IMR-90 (cell line): ENCODE measurements around the gene CYP24A1. TPM values are rescaled to one million over a fixed set of nuclear protein-coding genes. Genes with fewer than 3 reads are reported as not detected.

Experiments
- ATAC-seq: fragments of 200-7000 bp; cut with Tn5 transposase; 2 replicates; pipeline ENCODE4 v1.9.1; 2020; ENCODE audit warnings: low read depth, mild to moderate bottlenecking, moderate library complexity
- BruUV-seq: library from RNA; stranded (reverse); fragments of 400-500 nt; replicated peaks from 2 replicates; lab custom pipeline; 2021; lab: Mats Ljungman, UMichigan
- CTCF ChIA-PET: fragments of 300-600 bp; formaldehyde crosslinking; extraction: SDS; loops from one replicate; lab custom pipeline; 2021; ENCODE audit warnings: antibody characterized with exemption; lab: Yijun Ruan, JAX
- POLR2A ChIA-PET: fragments of 300-600 bp; sonication (Branson Sonifier 250); formaldehyde crosslinking; loops from one replicate; lab custom pipeline; 2022; ENCODE audit warnings: antibody characterized with exemption; ENCODE audit not compliant: unreplicated experiment; lab: Charles Lee
- DNase-seq: peaks from one replicate; pipeline ENCODE4 v3.0.0; 2013
- H2AFZ ChIP-seq: replicated peaks from 2 replicates; pipeline ENCODE3; 2013; ENCODE audit warnings: low read length, mild to moderate bottlenecking; ENCODE audit not compliant: poor library complexity
- H2AK5ac ChIP-seq: 2 replicates; pipeline ENCODE4 v1.6.1; 2013; ENCODE audit warnings: low read depth, low read length, inconsistent platforms
- H2AK9ac ChIP-seq: replicated peaks from 2 replicates; pipeline ENCODE3; 2013; ENCODE audit warnings: mild to moderate bottlenecking, low read depth, low read length, moderate library complexity; ENCODE audit not compliant: poor library complexity
- H2BK120ac ChIP-seq: 2 replicates; pipeline ENCODE4 v1.6.1; 2013; ENCODE audit warnings: low read depth, low read length, inconsistent platforms
- H2BK15ac ChIP-seq: 3 replicates; pipeline ENCODE4 v1.6.1; 2013; ENCODE audit warnings: low read depth, low read length, inconsistent platforms
- H2BK20ac ChIP-seq: 2 replicates; pipeline ENCODE4 v1.6.1; 2013; ENCODE audit warnings: low read depth, mild to moderate bottlenecking, inconsistent platforms, low read length, moderate library complexity
- H2BK5ac ChIP-seq: 2 replicates; pipeline ENCODE4 v1.6.1; 2013; ENCODE audit warnings: mild to moderate bottlenecking, low read depth, low read length, inconsistent platforms; ENCODE audit not compliant: poor library complexity, severe bottlenecking
- H3K14ac ChIP-seq: replicated peaks from 2 replicates; pipeline ENCODE4 v1.6.1; 2013; ENCODE audit warnings: low read depth, low read length, inconsistent platforms
- H3K18ac ChIP-seq: 2 replicates; pipeline ENCODE4 v1.6.1; 2013; ENCODE audit warnings: low read depth, low read length, control low read depth
- H3K23ac ChIP-seq: 2 replicates; pipeline ENCODE4 v1.6.1; 2013; ENCODE audit warnings: low read depth, low read length, inconsistent platforms
- H3K27ac ChIP-seq: 2 replicates; pipeline ENCODE4 v1.5.1; 2013; ENCODE audit warnings: mild to moderate bottlenecking, control low read depth, low read length; ENCODE audit not compliant: insufficient read depth
- H3K27me3 ChIP-seq: 2 replicates; pipeline ENCODE4 v1.6.1; 2013; ENCODE audit warnings: low read length; ENCODE audit not compliant: control insufficient read depth, insufficient read depth
- H3K36me3 ChIP-seq: 2 replicates; pipeline ENCODE4 v1.6.1; 2013; ENCODE audit warnings: low read length, mixed read lengths; ENCODE audit not compliant: control insufficient read depth, insufficient read depth
- H3K4ac ChIP-seq: 2 replicates; pipeline ENCODE4 v1.6.1; 2013; ENCODE audit warnings: low read depth, low read length, inconsistent platforms
- H3K4me1 ChIP-seq: 2 replicates; pipeline ENCODE4 v1.6.1; 2013; ENCODE audit warnings: low read length, mixed read lengths; ENCODE audit not compliant: control insufficient read depth, insufficient read depth
- H3K4me2 ChIP-seq: 2 replicates; pipeline ENCODE4 v1.6.1; 2013; ENCODE audit warnings: low read depth, mild to moderate bottlenecking, control low read depth, low read length, moderate library complexity
- H3K4me3 ChIP-seq: 2 replicates; pipeline ENCODE4 v1.5.1; 2013; ENCODE audit warnings: low read depth, mild to moderate bottlenecking, control low read depth, low read length, moderate library complexity; ENCODE audit not compliant: insufficient read depth
- H3K56ac ChIP-seq: 2 replicates; pipeline ENCODE4 v1.6.1; 2013; ENCODE audit warnings: low read length, inconsistent platforms; ENCODE audit not compliant: insufficient read depth; ENCODE audit errors: extremely low read depth
- H3K79me1 ChIP-seq, 2 experiments: 2 replicates each; pipeline ENCODE4 v1.6.1; 2013; ENCODE audit warnings: low read length in 2 of 2, inconsistent platforms in 1 of 2, low read depth in 1 of 2
- H3K9ac ChIP-seq: 2 replicates; pipeline ENCODE4 v1.6.1; 2013; ENCODE audit warnings: low read depth, low read length, control low read depth
- H3K9me1 ChIP-seq: 2 replicates; pipeline ENCODE4 v1.6.1; 2013; ENCODE audit warnings: low read length, inconsistent platforms; ENCODE audit not compliant: insufficient read depth
- H3K9me3 ChIP-seq: 2 replicates; pipeline ENCODE4 v1.6.1; 2013; ENCODE audit warnings: low read length; ENCODE audit not compliant: control insufficient read depth, insufficient read depth
- H4K20me1 ChIP-seq: 2 replicates; pipeline ENCODE4 v1.6.1; 2013; ENCODE audit warnings: low read length, inconsistent platforms; ENCODE audit not compliant: insufficient read depth
- H4K5ac ChIP-seq: 2 replicates; pipeline ENCODE4 v1.6.1; 2013; ENCODE audit warnings: mild to moderate bottlenecking, low read depth, low read length, control low read depth
- H4K8ac ChIP-seq, 2 experiments: 2 replicates each; pipeline ENCODE4 v1.6.1; 2013; ENCODE audit warnings: low read depth in 2 of 2, low read length in 2 of 2, control low read depth in 1 of 2, inconsistent platforms in 1 of 2
- H4K91ac ChIP-seq: 2 replicates; pipeline ENCODE4 v1.6.1; 2013; ENCODE audit warnings: low read depth, low read length, inconsistent platforms; ENCODE audit not compliant: insufficient read depth
- CEBPB ChIP-seq: IDR thresholded peaks from 2 replicates; pipeline ENCODE4 v1.6.1; 2012; ENCODE audit warnings: low read depth, low read length, improper control_type of control experiment
- CHD1 ChIP-seq: IDR thresholded peaks from 2 replicates; pipeline ENCODE4 v1.6.1; 2012; ENCODE audit warnings: low read depth, low read length, improper control_type of control experiment
- MAZ ChIP-seq: IDR thresholded peaks from 2 replicates; pipeline ENCODE4 v1.6.1; 2012; ENCODE audit warnings: low read depth, mild to moderate bottlenecking, low read length, improper control_type of control experiment, moderate library complexity, borderline replicate concordance
- POLR2A ChIP-seq: IDR thresholded peaks from 2 replicates; pipeline ENCODE4 v1.6.1; 2012; ENCODE audit warnings: mild to moderate bottlenecking, low read depth, low read length
- RCOR1 ChIP-seq: IDR thresholded peaks from 2 replicates; pipeline ENCODE4 v1.6.1; 2012; ENCODE audit warnings: mild to moderate bottlenecking, low read length, improper control_type of control experiment; ENCODE audit not compliant: insufficient replicate concordance
- RFX5 ChIP-seq: IDR thresholded peaks from 2 replicates; pipeline ENCODE4 v1.8.0; 2012; ENCODE audit warnings: low read depth, mild to moderate bottlenecking, low read length, moderate library complexity
- SMC3 ChIP-seq: fragments of 150-350 bp; IDR thresholded peaks from 2 replicates; pipeline ENCODE4 v1.6.1; 2016; ENCODE audit warnings: low read depth, mild to moderate bottlenecking, antibody characterized with exemption, low read length, moderate library complexity
- USF2 ChIP-seq: fragments of 150-350 bp; IDR thresholded peaks from 2 replicates; pipeline ENCODE4 v1.6.1; 2017; ENCODE audit warnings: mild to moderate bottlenecking, antibody characterized with exemption, low read length, low read depth
- WGBS, 2 experiments: methylation state at CpG; one replicate each; pipeline versions ENCODE4 v1.1.5 to v1.1.7; 2013; ENCODE audit warnings: missing lambda C conversion rate in 2 of 2; ENCODE audit not compliant: insufficient read length in 1 of 2; ENCODE audit errors: extremely low coverage in 2 of 2; 5-methylcytosine and 5-hydroxymethylcytosine counted together
- dilution Hi-C: fragments of 300-500 bp; cut with HindIII; formaldehyde crosslinking; loops from one replicate; pipeline ENCODE4 v1.14.3; 2018; ENCODE audit warnings: low sequenced_read_pairs; ENCODE audit not compliant: unreplicated experiment
- in situ Hi-C: fragments of 300-500 bp; cut with MboI; formaldehyde crosslinking; loops from 3 replicates; pipeline ENCODE4 v1.14.3; 2019; ENCODE audit warnings: low sequenced_read_pairs, inconsistent platforms, mixed read lengths
- intact Hi-C: fragments of 100-400 bp; cut with micrococcal nuclease; formaldehyde crosslinking; loops from 2 replicates; pipeline ENCODE4 v1.10.0; 2022
- polyA plus RNA-seq, 3 experiments: library from polyadenylated mRNA; depleted of rRNA; stranded (reverse); fragments of >200 nt; gene quantifications; 2 replicates each; pipeline ENCODE4 v1.2.3, GENCODE V29; 2012; ENCODE audit warnings: low replicate concordance in 1 of 3
- total RNA-seq: library from RNA; depleted of rRNA; stranded (reverse); fragments of >200 nt; gene quantifications from 2 replicates; pipeline ENCODE4 v1.2.3, GENCODE V29; 2012

The CYP24A1 gene
- total and polyA plus RNA-seq, 2 of the 4 experiments (the other 2 are of a cell fraction), result not detected

GRCh38 chr20:54161821-54162149 is 12.0 kb downstream of the CYP24A1 start:
- ATAC-seq, result no peak
- TF ChIP-seq POLR2A, result no peak
- TF ChIP-seq CEBPB, result no peak
- no peak for TF ChIP-seq RFX5
- TF ChIP-seq USF2, result no peak
- TF ChIP-seq RCOR1, result no peak
- TF ChIP-seq SMC3, result no peak
- TF ChIP-seq MAZ, result no peak
- TF ChIP-seq CHD1, result no peak
- no peaks in the 10 kb centered on the region for H3K36me3 ChIP-seq
- H4K91ac ChIP-seq, result no peak overlapping the region
- no TSS peak for BruUV-seq
- no peak overlapping the region for H2BK15ac ChIP-seq
- H2BK120ac ChIP-seq, result no peak overlapping the region
- no peak overlapping the region for H2BK20ac ChIP-seq
- no peak overlapping the region for H3K9ac ChIP-seq
- POLR2A ChIA-PET, result no interaction called here
- no peak overlapping the region for H3K4me3 ChIP-seq
- H3K56ac ChIP-seq, result no peak overlapping the region
- dilution Hi-C loops (no loop called here), in situ Hi-C loops (no loop called here), intact Hi-C loops (no loop called here)
- H4K20me1 ChIP-seq, result no peaks in the 10 kb centered on the region
- H3K4ac ChIP-seq, result no peak overlapping the region
- no CpG with 5 or more reads among the region's 4 CpGs for WGBS, 2 experiments
- no peaks in the 10 kb centered on the region for H3K4me1 ChIP-seq
- no peak overlapping the region for H3K4me2 ChIP-seq
- H2AFZ ChIP-seq, result no peak overlapping the region
- no peak overlapping the region for H2AK5ac ChIP-seq
- H3K27ac ChIP-seq, result no peak overlapping the region
- H2AK9ac ChIP-seq, result no peak overlapping the region
- no peak overlapping the region for H3K18ac ChIP-seq
- DNase-seq, result no peak
- H3K23ac ChIP-seq, result no peak overlapping the region
- no peak overlapping the region for H2BK5ac ChIP-seq
- no peak overlapping the region for H4K5ac ChIP-seq
- H3K14ac ChIP-seq, result no peak overlapping the region
- H3K27me3 ChIP-seq, result peaks cover 40% of the 10 kb centered on the region
- H3K79me1 ChIP-seq, result no peaks in the 10 kb centered on the region
- CTCF ChIA-PET, result no interaction called here
- no peaks in the 10 kb centered on the region for H3K9me3 ChIP-seq
- H3K9me1 ChIP-seq, result no peaks in the 10 kb centered on the region
- no peak overlapping the region for H4K8ac ChIP-seq
